HEK293 (cell line): Measurements from ENCODE around the gene BTBD17.

Source experiments
- IKZF3 ChIP-seq: fragments of 450-650 bp; IDR thresholded peaks from 2 replicates; pipeline ENCODE4 v1.5.0; 2018; ENCODE audit warnings: missing biosample characterization, mild to moderate bottlenecking, missing genetic modification characterization, moderate library complexity
- KLF8 ChIP-seq: fragments of 450-650 bp; formaldehyde crosslinking; IDR thresholded peaks from 2 replicates; pipeline ENCODE4 v1.5.1; 2016; ENCODE audit warnings: missing biosample characterization, missing genetic modification characterization
- SALL2 ChIP-seq: fragments of 450-650 bp; formaldehyde crosslinking; IDR thresholded peaks from 2 replicates; pipeline ENCODE4 v1.5.0; 2017; ENCODE audit warnings: missing biosample characterization, mild to moderate bottlenecking, missing genetic modification characterization, borderline replicate concordance
- SP7 ChIP-seq: fragments of 450-650 bp; formaldehyde crosslinking; IDR thresholded peaks from 2 replicates; pipeline ENCODE4 v1.5.1; 2016; ENCODE audit warnings: missing biosample characterization, missing genetic modification characterization
- WT1 ChIP-seq: fragments of 450-650 bp; formaldehyde crosslinking; IDR thresholded peaks from 2 replicates; pipeline ENCODE4 v1.5.1; 2016; ENCODE audit warnings: missing biosample characterization, missing genetic modification characterization
- ZBTB7A ChIP-seq: fragments of 450-650 bp; formaldehyde crosslinking; IDR thresholded peaks from 2 replicates; pipeline ENCODE4 v1.5.1; 2016; ENCODE audit warnings: low read depth, missing biosample characterization, missing genetic modification characterization
- ZFHX2 ChIP-seq: fragments of 450-650 bp; formaldehyde crosslinking; conservative IDR thresholded peaks from 2 replicates; pipeline ENCODE4 v1.5.1; 2016; ENCODE audit warnings: missing biosample characterization, missing genetic modification characterization
- ZFP3 ChIP-seq: fragments of 450-650 bp; formaldehyde crosslinking; IDR thresholded peaks from 2 replicates; pipeline ENCODE4 v1.5.1; 2016; ENCODE audit warnings: low read depth, missing biosample characterization, missing genetic modification characterization
- ZFP69B ChIP-seq: fragments of 450-650 bp; formaldehyde crosslinking; IDR thresholded peaks from 2 replicates; pipeline ENCODE4 v1.5.1; 2016; ENCODE audit warnings: missing biosample characterization, missing genetic modification characterization
- ZNF214 ChIP-seq: fragments of 450-650 bp; formaldehyde crosslinking; IDR thresholded peaks from 2 replicates; pipeline ENCODE4 v1.5.1; 2017; ENCODE audit warnings: missing biosample characterization, mild to moderate bottlenecking, missing genetic modification characterization, borderline replicate concordance
- ZNF23 ChIP-seq: fragments of 450-650 bp; formaldehyde crosslinking; IDR thresholded peaks from 2 replicates; pipeline ENCODE4 v1.5.1; 2016; ENCODE audit warnings: missing biosample characterization, missing genetic modification characterization, borderline replicate concordance
- ZNF37A ChIP-seq: fragments of 450-650 bp; IDR thresholded peaks from 2 replicates; pipeline ENCODE4 v1.5.1; 2018; ENCODE audit warnings: missing biosample characterization, missing genetic modification characterization
- ZNF404 ChIP-seq: fragments of 450-650 bp; formaldehyde crosslinking; IDR thresholded peaks from 2 replicates; pipeline ENCODE4 v1.5.1; 2017; ENCODE audit warnings: missing biosample characterization, missing genetic modification characterization
- ZNF416 ChIP-seq: fragments of 450-650 bp; formaldehyde crosslinking; IDR thresholded peaks from 2 replicates; pipeline ENCODE4 v1.5.1; 2016; ENCODE audit warnings: missing biosample characterization, missing genetic modification characterization
- ZNF510 ChIP-seq: fragments of 450-650 bp; formaldehyde crosslinking; IDR thresholded peaks from 2 replicates; pipeline ENCODE4 v1.5.1; 2018; ENCODE audit warnings: mild to moderate bottlenecking, missing genetic modification characterization, missing biosample characterization; ENCODE audit not compliant: insufficient replicate concordance
- ZNF544 ChIP-seq: fragments of 450-650 bp; formaldehyde crosslinking; IDR thresholded peaks from 2 replicates; pipeline ENCODE4 v1.5.0; 2017; ENCODE audit warnings: missing biosample characterization, missing genetic modification characterization
- ZNF571 ChIP-seq: fragments of 450-650 bp; formaldehyde crosslinking; IDR thresholded peaks from 2 replicates; pipeline ENCODE4 v1.5.0; 2017; ENCODE audit warnings: missing biosample characterization, missing genetic modification characterization
- ZNF624 ChIP-seq: fragments of 450-650 bp; formaldehyde crosslinking; IDR thresholded peaks from 2 replicates; pipeline ENCODE4 v1.5.1; 2017; ENCODE audit warnings: missing biosample characterization, missing genetic modification characterization
- ZNF791 ChIP-seq: fragments of 450-650 bp; formaldehyde crosslinking; IDR thresholded peaks from 2 replicates; pipeline ENCODE4 v1.5.1; 2016; ENCODE audit warnings: missing biosample characterization, missing genetic modification characterization
- ZNF792 ChIP-seq: fragments of 450-650 bp; formaldehyde crosslinking; IDR thresholded peaks from 2 replicates; pipeline ENCODE4 v1.5.1; 2016; ENCODE audit warnings: missing biosample characterization, missing genetic modification characterization
- ZXDB ChIP-seq: fragments of 450-650 bp; formaldehyde crosslinking; IDR thresholded peaks from 2 replicates; pipeline ENCODE4 v1.5.1; 2016; ENCODE audit warnings: missing biosample characterization, missing genetic modification characterization
- TF ChIP-seq, protein P1 (sequence below): fragments of 450-650 bp; formaldehyde crosslinking; IDR thresholded peaks from 2 replicates; pipeline ENCODE4 v1.5.0; 2017; ENCODE audit warnings: missing biosample characterization, missing genetic modification characterization, borderline replicate concordance
- TF ChIP-seq, protein P2 (sequence below): fragments of 450-650 bp; formaldehyde crosslinking; IDR thresholded peaks from 2 replicates; pipeline ENCODE4 v1.5.1; 2016; ENCODE audit warnings: missing biosample characterization, missing genetic modification characterization, borderline replicate concordance
- TF ChIP-seq, protein P3 (sequence below): fragments of 450-650 bp; formaldehyde crosslinking; IDR thresholded peaks from 2 replicates; pipeline ENCODE4 v1.5.1; 2016; ENCODE audit warnings: missing biosample characterization, missing genetic modification characterization
- TF ChIP-seq, protein P4 (sequence below): fragments of 450-650 bp; formaldehyde crosslinking; IDR thresholded peaks from 2 replicates; pipeline ENCODE4 v1.5.1; 2016; ENCODE audit warnings: missing biosample characterization, missing genetic modification characterization, low read depth
- TF ChIP-seq, protein P5 (sequence below): fragments of 450-650 bp; formaldehyde crosslinking; IDR thresholded peaks from 2 replicates; pipeline ENCODE4 v1.5.1; 2017; ENCODE audit warnings: missing biosample characterization, missing genetic modification characterization
- TF ChIP-seq, protein P6 (sequence below): fragments of 450-650 bp; formaldehyde crosslinking; IDR thresholded peaks from 2 replicates; pipeline ENCODE4 v1.5.1; 2016; ENCODE audit warnings: missing biosample characterization, missing genetic modification characterization
- TF ChIP-seq, protein P7 (sequence below): fragments of 450-650 bp; formaldehyde crosslinking; IDR thresholded peaks from 2 replicates; pipeline ENCODE4 v1.5.1; 2017; ENCODE audit warnings: missing biosample characterization, missing genetic modification characterization

BTBD17 gene

DNA sequence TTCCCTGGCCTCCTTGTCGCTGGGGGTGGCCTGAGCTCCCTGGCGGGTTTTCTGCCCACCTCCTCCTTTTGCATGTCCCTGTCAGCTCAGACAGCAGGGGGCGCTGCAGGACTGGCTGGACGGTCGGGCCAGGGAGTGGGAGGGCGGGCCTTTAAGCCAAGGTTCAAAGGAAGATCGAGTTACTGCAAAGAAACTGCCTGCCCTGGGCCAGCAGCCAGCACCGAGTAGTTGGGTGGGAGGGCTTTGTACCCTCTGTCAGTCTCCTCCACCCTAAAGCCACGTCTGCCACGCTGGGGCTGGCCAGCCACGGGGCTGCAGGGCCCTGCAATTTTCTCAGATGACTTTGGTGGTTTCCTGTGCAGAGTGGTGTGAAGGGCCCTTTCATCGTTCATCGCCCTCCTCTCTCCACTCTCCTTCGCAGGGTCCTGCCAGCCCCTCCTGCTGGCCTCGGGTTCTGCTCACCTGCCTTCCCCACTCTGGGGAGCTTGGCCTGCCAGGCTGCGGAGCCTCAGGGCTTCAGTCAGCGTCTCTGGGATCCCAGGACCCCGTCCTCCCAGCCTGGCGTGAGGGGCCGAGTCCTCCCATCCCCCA lies 17.9 kb upstream of the BTBD17 start (continued):
- TF ChIP-seq ZXDB (tag by site-specific recombination), result no peak
- TF ChIP-seq ZNF23 (tag by site-specific recombination), result no peak
- TF ChIP-seq SP7 (tag by site-specific recombination), result peak; percentile 56
- TF ChIP-seq ZNF37A (tag by site-specific recombination), result no peak
- TF ChIP-seq, protein P1, sequence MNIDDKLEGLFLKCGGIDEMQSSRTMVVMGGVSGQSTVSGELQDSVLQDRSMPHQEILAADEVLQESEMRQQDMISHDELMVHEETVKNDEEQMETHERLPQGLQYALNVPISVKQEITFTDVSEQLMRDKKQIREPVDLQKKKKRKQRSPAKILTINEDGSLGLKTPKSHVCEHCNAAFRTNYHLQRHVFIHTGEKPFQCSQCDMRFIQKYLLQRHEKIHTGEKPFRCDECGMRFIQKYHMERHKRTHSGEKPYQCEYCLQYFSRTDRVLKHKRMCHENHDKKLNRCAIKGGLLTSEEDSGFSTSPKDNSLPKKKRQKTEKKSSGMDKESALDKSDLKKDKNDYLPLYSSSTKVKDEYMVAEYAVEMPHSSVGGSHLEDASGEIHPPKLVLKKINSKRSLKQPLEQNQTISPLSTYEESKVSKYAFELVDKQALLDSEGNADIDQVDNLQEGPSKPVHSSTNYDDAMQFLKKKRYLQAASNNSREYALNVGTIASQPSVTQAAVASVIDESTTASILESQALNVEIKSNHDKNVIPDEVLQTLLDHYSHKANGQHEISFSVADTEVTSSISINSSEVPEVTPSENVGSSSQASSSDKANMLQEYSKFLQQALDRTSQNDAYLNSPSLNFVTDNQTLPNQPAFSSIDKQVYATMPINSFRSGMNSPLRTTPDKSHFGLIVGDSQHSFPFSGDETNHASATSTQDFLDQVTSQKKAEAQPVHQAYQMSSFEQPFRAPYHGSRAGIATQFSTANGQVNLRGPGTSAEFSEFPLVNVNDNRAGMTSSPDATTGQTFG (tag by site-specific recombination), result no peak
- TF ChIP-seq, protein P2, sequence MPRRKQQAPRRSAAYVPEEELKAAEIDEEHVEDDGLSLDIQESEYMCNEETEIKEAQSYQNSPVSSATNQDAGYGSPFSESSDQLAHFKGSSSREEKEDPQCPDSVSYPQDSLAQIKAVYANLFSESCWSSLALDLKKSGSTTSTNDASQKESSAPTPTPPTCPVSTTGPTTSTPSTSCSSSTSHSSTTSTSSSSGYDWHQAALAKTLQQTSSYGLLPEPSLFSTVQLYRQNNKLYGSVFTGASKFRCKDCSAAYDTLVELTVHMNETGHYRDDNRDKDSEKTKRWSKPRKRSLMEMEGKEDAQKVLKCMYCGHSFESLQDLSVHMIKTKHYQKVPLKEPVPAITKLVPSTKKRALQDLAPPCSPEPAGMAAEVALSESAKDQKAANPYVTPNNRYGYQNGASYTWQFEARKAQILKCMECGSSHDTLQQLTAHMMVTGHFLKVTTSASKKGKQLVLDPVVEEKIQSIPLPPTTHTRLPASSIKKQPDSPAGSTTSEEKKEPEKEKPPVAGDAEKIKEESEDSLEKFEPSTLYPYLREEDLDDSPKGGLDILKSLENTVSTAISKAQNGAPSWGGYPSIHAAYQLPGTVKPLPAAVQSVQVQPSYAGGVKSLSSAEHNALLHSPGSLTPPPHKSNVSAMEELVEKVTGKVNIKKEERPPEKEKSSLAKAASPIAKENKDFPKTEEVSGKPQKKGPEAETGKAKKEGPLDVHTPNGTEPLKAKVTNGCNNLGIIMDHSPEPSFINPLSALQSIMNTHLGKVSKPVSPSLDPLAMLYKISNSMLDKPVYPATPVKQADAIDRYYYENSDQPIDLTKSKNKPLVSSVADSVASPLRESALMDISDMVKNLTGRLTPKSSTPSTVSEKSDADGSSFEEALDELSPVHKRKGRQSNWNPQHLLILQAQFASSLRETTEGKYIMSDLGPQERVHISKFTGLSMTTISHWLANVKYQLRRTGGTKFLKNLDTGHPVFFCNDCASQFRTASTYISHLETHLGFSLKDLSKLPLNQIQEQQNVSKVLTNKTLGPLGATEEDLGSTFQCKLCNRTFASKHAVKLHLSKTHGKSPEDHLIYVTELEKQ (tag by site-specific recombination), result no peak
- no peak for TF ChIP-seq KLF8 (tag by site-specific recombination)
- TF ChIP-seq ZNF792, result no peak
- TF ChIP-seq ZNF416 (tag by site-specific recombination), result no peak
- TF ChIP-seq ZNF624 (tag by site-specific recombination), result no peak
- TF ChIP-seq ZFP3 (tag by site-specific recombination), result no peak
- no peak for TF ChIP-seq ZNF214 (tag by site-specific recombination)
- TF ChIP-seq, protein P3, sequence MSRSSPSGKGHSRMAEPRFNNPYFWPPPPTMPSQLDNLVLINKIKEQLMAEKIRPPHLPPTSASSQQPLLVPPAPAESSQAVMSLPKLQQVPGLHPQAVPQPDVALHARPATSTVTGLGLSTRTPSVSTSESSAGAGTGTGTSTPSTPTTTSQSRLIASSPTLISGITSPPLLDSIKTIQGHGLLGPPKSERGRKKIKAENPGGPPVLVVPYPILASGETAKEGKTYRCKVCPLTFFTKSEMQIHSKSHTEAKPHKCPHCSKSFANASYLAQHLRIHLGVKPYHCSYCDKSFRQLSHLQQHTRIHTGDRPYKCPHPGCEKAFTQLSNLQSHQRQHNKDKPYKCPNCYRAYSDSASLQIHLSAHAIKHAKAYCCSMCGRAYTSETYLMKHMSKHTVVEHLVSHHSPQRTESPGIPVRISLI (tag by site-specific recombination), result no peak
- peak; percentile 82 for TF ChIP-seq ZFHX2 (tag by site-specific recombination)
- TF ChIP-seq ZNF571 (tag by site-specific recombination), result no peak
- no peak for TF ChIP-seq IKZF3 (tag by site-specific recombination)
- no peak for TF ChIP-seq SALL2 (tag by site-specific recombination)
- TF ChIP-seq ZNF544, result no peak
- no peak for TF ChIP-seq ZNF404 (tag by site-specific recombination)
- TF ChIP-seq, protein P4, sequence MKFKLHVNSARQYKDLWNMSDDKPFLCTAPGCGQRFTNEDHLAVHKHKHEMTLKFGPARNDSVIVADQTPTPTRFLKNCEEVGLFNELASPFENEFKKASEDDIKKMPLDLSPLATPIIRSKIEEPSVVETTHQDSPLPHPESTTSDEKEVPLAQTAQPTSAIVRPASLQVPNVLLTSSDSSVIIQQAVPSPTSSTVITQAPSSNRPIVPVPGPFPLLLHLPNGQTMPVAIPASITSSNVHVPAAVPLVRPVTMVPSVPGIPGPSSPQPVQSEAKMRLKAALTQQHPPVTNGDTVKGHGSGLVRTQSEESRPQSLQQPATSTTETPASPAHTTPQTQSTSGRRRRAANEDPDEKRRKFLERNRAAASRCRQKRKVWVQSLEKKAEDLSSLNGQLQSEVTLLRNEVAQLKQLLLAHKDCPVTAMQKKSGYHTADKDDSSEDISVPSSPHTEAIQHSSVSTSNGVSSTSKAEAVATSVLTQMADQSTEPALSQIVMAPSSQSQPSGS (tag by site-specific recombination), result no peak
- TF ChIP-seq ZNF791 (tag by site-specific recombination), result no peak
- TF ChIP-seq WT1 (tag by site-specific recombination), result 0 out of 2 replicates have a peak, but pooled peaks have one; percentile 29
- no peak for TF ChIP-seq ZBTB7A (tag by site-specific recombination)
- no peak for TF ChIP-seq ZNF510 (tag by site-specific recombination)
- TF ChIP-seq ZFP69B (tag by site-specific recombination), result no peak
- TF ChIP-seq, protein P5, sequence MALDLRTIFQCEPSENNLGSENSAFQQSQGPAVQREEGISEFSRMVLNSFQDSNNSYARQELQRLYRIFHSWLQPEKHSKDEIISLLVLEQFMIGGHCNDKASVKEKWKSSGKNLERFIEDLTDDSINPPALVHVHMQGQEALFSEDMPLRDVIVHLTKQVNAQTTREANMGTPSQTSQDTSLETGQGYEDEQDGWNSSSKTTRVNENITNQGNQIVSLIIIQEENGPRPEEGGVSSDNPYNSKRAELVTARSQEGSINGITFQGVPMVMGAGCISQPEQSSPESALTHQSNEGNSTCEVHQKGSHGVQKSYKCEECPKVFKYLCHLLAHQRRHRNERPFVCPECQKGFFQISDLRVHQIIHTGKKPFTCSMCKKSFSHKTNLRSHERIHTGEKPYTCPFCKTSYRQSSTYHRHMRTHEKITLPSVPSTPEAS, result no peak
- TF ChIP-seq, protein P6, sequence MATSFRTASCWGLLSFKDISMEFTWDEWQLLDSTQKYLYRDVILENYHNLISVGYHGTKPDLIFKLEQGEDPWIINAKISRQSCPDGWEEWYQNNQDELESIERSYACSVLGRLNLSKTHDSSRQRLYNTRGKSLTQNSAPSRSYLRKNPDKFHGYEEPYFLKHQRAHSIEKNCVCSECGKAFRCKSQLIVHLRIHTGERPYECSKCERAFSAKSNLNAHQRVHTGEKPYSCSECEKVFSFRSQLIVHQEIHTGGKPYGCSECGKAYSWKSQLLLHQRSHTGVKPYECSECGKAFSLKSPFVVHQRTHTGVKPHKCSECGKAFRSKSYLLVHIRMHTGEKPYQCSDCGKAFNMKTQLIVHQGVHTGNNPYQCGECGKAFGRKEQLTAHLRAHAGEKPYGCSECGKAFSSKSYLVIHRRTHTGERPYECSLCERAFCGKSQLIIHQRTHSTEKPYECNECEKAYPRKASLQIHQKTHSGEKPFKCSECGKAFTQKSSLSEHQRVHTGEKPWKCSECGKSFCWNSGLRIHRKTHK (tag by site-specific recombination), result no peak
- TF ChIP-seq, protein P7, sequence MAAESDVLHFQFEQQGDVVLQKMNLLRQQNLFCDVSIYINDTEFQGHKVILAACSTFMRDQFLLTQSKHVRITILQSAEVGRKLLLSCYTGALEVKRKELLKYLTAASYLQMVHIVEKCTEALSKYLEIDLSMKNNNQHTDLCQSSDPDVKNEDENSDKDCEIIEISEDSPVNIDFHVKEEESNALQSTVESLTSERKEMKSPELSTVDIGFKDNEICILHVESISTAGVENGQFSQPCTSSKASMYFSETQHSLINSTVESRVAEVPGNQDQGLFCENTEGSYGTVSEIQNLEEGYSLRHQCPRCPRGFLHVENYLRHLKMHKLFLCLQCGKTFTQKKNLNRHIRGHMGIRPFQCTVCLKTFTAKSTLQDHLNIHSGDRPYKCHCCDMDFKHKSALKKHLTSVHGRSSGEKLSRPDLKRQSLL (tag by site-specific recombination), result no peak
